SK-N-MC (cell line): ENCODE measurements around the gene RLF.
"Not testable (repeated sequence)": the region's sequence is repeated elsewhere in the genome, so short reads cannot be mapped to it uniquely, and the experiment has no call there.

Experiments
- DNase-seq: peaks from one replicate; pipeline ENCODE4 v3.0.0-alpha.2; 2011; ENCODE audit warnings: low read depth, low spot score
- H3K27ac ChIP-seq: fragments of 200-600 bp; sonication (generic); 2 replicates; pipeline ENCODE4 v1.5.1; 2016; ENCODE audit warnings: mixed run types
- H3K36me3 ChIP-seq: fragments of 200-600 bp; sonication (generic); 2 replicates; pipeline ENCODE4 v1.6.1; 2017; ENCODE audit warnings: antibody characterized with exemption, low read length, mixed read lengths; ENCODE audit not compliant: insufficient read depth
- H3K4me3 ChIP-seq: fragments of 200-600 bp; sonication (generic); 2 replicates; pipeline ENCODE4 v1.5.1; 2016
- H3K9ac ChIP-seq: fragments of 200-600 bp; sonication (generic); 2 replicates; pipeline ENCODE4 v1.8.0; 2017; ENCODE audit warnings: mixed run types, mixed read lengths; ENCODE audit not compliant: insufficient read length
- H3K9me3 ChIP-seq: fragments of 200-600 bp; sonication (generic); 2 replicates; pipeline ENCODE4 v1.6.1; 2017; ENCODE audit warnings: low read depth, mild to moderate bottlenecking, antibody characterized with exemption, low read length, moderate library complexity, mixed read lengths
- EZH2 ChIP-seq: fragments of 200-600 bp; sonication (generic); IDR thresholded peaks from one replicate; pipeline ENCODE4 v1.6.1; 2017; ENCODE audit warnings: antibody characterized with exemption
- FOXP2 ChIP-seq: optimal IDR thresholded peaks from 2 replicates; pipeline ENCODE3; 2011; ENCODE audit warnings: mild to moderate bottlenecking, moderate library complexity; ENCODE audit not compliant: insufficient read depth; ENCODE audit errors: extremely low read length, control extremely low read depth
- POLR2AphosphoS5 ChIP-seq: IDR thresholded peaks from 2 replicates; pipeline ENCODE4 v1.6.1; 2012; ENCODE audit warnings: mild to moderate bottlenecking, low read depth, low read length, borderline replicate concordance

The RLF gene

DNA sequence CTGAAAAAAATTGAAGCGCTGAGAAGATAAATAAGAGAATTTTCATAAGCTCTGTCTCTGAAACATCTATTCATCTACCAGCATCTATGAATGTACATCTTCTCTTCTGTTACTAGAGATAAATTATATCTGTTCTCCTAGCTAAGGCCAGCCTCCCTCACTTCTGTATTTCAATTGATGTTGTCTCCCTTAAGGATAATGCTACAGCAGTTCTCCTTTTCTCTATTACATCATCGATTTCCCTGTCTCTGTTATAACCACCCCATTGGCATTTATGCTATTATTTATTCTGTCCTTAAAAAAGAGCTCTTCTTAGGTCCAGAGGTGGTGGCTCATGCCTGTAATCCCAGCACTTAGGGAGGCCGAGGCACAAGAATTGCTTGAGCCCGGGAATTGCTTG is 43.7 kb downstream of the RLF start:
- H3K4me3 ChIP-seq = no peak overlapping the region
- H3K27ac ChIP-seq = no peak overlapping the region
- H3K9me3 ChIP-seq = no peaks in the 10 kb centered on the region
- H3K36me3 ChIP-seq = no peaks in the 10 kb centered on the region
- TF ChIP-seq EZH2 (no peak), FOXP2 (no peak), POLR2AphosphoS5 (no peak)
- no peak overlapping the region for H3K9ac ChIP-seq
- DNase-seq = no peak

DNA sequence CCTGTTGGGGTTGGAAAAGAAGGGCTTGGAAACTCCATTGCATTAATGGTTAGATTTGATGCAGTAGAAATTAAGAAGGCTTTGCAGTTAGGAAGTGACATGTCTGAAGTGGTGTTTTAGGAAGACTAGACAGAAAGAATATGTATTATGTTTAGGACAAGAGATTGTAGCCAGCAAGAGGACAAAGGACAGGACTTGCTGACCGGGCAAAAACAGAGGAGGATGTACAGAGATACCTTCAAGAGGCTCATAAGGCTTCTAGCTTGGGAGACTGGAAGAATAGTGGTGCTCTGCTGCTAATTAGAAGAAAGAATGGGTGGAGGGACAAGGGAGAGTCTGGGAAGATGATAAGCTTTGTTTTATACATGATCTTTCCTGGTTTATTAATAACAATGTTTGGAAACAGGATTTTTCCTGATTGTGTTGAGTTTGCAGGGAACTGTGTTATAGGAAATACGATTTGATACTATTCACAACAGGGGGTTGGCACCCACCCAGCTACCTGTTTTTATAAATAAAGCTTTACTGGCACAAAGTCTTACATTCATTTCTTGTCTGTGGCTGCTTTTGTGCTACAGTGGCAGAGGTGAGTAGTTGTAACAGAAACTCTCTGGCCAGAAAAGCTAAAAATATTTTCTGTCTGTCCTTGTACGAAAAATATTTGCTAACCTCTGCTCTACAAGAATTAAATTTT is 49.5 kb downstream of the RLF start:
- TF ChIP-seq POLR2AphosphoS5 (no peak), EZH2 (no peak), FOXP2 (no peak)
- H3K4me3 ChIP-seq = no peak overlapping the region
- H3K36me3 ChIP-seq = peaks cover 10% of the 10 kb centered on the region
- no peaks in the 10 kb centered on the region for H3K9me3 ChIP-seq
- no peak for DNase-seq
- H3K9ac ChIP-seq = no peak overlapping the region
- H3K27ac ChIP-seq = no peak overlapping the region

DNA sequence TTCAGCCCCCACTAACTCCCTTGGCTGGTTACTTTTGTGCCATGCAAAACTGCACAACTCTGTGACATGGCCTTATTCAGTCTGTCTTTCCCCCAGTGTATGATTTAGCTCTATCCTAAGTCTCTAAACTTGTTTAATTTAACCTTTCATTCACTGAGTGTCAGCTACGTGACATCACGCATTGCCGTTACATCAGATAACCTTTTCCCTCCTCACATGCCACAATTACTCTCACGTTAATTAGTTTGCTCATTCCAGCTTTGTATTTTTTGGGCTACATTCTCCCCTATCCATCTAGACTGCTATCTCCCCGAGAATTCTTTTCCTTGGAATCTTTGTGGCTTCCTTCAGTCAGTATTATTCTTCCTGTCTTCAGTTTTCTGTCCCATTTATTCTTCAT is 57.1 kb downstream of the RLF start:
- no peak for DNase-seq
- no peak overlapping the region; the same call in 1 of the 2 replicates for H3K27ac ChIP-seq
- no peaks in the 10 kb centered on the region for H3K9me3 ChIP-seq

DNA sequence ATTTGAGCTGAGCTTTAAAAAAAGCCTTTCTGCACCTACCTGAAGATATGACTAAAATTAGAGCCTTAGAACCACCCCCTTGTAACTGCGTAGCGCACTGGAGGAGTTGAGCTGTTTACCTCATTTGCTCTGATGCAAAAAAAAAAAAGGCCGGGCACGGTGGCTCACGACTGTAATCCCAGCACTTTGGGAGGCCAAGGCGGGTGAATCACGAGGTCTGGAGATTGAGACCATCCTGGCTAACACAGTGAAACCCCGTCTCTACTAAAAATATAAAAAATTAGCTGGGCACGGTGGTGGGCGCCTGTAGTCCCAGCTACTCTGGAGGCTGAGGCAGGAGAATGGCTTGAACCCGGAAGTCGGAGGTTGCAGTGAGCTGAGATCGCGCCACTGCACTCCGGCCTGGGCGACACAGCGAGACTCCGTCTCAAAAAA is 60.3 kb downstream of the RLF start:
- DNase-seq, H3K4me3 ChIP-seq, H3K36me3 ChIP-seq: not testable (repeated sequence)

More for the DNA sequence above, 57.1 kb downstream of the RLF start:
- Histone ChIP-seq H3K36me3 (peaks cover 12% of the 10 kb centered on the region), H3K4me3 (no peak overlapping the region), H3K9ac (no peak overlapping the region)
- TF ChIP-seq FOXP2 = no peak
- no peak for TF ChIP-seq POLR2AphosphoS5
- TF ChIP-seq EZH2 = no peak

DNA sequence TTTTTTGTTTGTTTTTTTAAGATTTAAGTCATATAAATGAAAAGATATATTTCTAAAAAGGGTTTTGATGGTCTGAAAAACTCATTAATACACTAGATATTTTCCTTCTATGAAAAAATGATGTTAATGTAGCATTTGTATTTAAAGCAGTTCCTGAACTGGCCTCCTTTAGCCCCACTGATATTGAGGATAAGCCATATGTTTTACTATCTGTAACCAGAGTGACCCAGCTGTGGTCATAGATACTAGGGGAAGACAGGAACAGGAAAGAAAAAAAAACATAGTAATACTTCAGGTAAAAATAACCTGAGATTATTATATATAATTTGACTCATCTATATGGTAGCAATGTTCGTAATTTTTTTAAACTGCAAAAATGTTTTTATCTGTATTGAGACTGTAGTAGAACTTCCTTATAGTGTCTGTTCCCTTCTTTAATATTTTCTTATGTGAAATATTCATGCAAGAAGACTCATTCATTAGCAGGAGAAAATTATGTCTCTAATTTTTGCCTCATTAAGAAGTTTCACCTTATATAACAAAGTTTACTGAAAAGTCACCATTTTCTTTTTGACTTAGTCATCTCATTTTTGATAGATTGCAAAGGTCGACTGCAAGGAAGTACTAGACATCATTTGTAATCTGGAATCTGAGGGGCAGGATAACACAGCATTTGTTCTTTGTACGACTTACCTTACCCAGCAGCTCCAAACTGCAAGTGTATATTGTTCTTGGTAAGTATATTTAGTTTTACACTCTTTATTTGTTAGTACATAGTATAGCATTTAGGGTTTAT is 61.0 kb downstream of the RLF start:
- Histone ChIP-seq H3K9ac (no peak overlapping the region), H3K27ac (no peak overlapping the region), H3K4me3 (no peak overlapping the region), H3K9me3 (no peaks in the 10 kb centered on the region), H3K36me3 (peaks cover 7% of the 10 kb centered on the region)
- TF ChIP-seq POLR2AphosphoS5 (no peak), EZH2 (no peak), FOXP2 (no peak)
- DNase-seq = no peak

More for the DNA sequence above, 60.3 kb downstream of the RLF start:
- not testable (repeated sequence) for H3K9me3 ChIP-seq, H3K9ac ChIP-seq, H3K27ac ChIP-seq

DNA sequence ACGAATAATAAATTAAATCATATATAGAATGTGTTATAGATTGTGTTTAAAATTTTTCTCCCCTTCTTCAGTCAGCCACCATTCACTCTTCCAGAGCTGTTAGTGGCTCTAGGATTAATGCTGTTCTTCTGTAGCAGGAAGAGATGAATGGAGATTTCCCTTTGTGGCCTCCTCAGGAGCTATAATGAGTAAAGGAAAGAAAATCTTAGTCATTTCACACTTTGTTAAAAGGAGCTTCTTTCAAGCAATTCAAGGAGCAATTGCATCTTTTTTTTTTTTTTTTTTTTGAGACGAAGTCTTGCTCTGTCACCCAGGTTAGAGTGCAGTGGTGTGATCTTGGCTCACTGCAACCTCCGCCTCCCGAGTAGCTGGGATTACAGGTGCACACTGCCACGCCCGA is 62.9 kb downstream of the RLF start:
- Histone ChIP-seq H3K4me3 (no peak overlapping the region), H3K36me3 (peaks cover 10% of the 10 kb centered on the region), H3K27ac (no peak overlapping the region), H3K9ac (no peak overlapping the region), H3K9me3 (no peaks in the 10 kb centered on the region)
- TF ChIP-seq POLR2AphosphoS5 = no peak
- no peak for TF ChIP-seq EZH2
- TF ChIP-seq FOXP2 = no peak
- DNase-seq = no peak

DNA sequence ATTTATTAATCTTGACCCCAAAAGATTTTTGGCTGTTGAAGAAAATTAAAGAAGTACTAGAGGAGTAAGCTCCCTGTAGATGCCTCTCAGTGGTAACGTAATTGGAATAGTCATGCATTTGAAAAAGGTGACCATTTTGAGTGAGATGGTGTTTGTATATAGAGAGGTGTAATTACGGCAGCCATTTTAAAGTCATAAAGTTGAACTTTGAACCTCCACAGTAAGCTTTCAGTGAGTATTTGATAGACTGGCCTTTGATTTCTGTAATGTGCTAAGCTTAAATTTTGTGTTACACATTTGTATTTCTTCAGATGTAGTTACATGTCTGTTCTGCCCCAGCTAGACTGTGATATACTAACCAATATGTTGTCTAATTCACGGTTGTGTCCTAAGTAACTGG is 65.0 kb downstream of the RLF start:
- DNase-seq = no peak
- Histone ChIP-seq H3K9me3 (no peaks in the 10 kb centered on the region), H3K27ac (no peak overlapping the region), H3K36me3 (peaks cover 19% of the 10 kb centered on the region), H3K4me3 (no peak overlapping the region), H3K9ac (no peak overlapping the region)
- TF ChIP-seq EZH2 (no peak), POLR2AphosphoS5 (no peak), FOXP2 (no peak)

DNA sequence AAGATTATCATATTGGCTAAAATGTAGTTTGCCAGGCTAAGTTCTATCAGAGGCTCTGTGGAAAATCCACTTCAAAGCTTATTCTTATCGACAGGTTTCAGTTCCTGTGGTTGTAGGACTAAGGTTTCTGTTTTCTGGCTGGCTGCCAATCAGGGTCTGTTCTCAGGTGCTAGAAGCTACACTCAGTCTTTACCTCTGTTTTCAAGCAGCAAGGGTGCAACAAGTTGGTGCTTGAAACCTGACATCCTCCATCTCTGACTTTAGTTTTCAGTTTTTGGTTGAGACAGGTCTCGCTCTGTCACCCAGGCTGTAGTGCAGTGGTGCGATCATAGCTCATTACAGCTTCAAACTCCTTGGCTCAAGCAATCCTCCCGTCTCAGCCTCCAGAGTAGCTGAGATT is 71.3 kb downstream of the RLF start:
- DNase-seq = no peak
- Histone ChIP-seq H3K27ac (no peak overlapping the region), H3K9me3 (no peaks in the 10 kb centered on the region), H3K36me3 (peaks cover 53% of the 10 kb centered on the region), H3K9ac (no peak overlapping the region), H3K4me3 (no peak overlapping the region)
- TF ChIP-seq FOXP2 (no peak), POLR2AphosphoS5 (no peak), EZH2 (no peak)
